Epidermal melanocyte (primary cell): ENCODE data around the gene TMC8.
"Not testable (repeated sequence)": the region's sequence is repeated elsewhere in the genome, so short reads cannot be mapped to it uniquely, and the experiment has no call there.

Experiments
- DNase-seq: peaks from one replicate; pipeline ENCODE4 v3.0.0; 2011; ENCODE audit warnings: low spot score; ENCODE audit not compliant: insufficient read length

The TMC8 gene

DNA sequence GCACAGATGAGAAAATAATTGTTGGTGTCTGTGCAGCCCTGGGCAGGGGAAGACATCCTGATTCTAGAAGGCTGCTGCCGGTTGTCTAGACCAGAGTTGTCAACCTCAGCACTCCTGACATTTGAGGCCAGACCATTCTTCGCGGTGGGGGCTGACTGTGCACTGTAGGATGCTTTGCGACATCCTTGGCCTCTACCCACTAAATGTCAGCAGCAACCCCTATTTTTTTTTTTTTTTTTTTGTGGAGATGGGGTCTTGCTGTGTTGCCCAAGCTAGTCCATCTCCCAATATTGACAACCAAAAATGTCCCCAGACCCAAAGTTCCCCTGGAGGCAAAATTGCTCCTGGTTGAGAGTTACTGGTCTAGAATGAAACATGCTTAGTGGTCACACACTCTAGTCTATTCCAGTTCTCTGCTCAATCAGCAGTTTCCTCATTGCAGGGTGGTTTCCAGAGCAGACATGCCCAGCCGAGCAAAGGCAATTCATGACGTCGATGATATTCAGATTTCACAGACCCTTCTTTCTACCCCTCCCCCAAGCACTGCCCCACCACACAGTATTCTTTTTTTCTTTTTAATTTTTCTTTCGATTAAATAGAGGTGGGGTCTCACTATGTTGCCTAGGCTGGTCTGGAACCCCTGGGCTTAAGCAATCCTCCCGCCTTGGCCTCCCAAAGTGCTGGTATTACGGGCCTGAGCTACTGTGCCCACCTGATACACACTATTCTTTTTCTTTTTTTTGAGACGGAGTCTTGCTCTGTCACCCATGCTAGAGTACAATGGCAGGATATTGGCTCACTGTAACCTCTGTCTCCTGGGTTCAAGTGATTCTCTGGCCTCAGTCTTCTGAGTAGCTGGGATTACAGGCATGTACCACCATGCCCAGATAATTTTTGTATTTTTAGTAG, 24.6 kb downstream of the TMC8 start:
- DNase-seq = no peak

DNA sequence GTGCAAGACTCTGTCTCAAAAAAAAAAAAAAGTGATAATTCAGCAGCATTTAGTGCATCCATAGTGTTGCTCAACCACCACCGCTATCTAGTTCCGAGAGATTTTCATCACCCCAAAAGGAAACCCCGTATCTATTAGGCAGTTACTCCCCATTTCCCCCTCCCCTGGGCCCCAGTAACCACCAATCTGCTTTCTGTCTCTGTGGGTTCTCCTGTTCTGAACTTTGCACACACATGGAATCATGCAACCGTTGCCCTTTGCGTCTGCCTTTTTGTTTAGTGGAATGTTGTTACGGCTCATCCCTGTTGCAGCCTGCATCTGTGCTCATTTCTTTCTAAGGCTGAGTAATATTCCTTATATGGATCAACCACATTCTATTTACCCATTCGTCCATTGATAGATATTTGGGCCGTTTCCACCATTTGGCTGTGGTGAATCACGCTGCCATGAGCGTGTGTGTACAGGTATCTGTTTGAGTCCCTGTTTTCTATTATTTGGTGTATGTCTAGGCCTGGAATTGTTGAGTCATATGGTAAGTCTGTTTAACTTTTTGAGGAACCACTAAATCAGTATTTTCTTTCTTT, 29.1 kb downstream of the TMC8 start:
- no peak for DNase-seq

- no peak for DNase-seq
These were observed 33.5 kb downstream of the TMC8 start for GRCh38 chr17:78163881-78164747.

DNA sequence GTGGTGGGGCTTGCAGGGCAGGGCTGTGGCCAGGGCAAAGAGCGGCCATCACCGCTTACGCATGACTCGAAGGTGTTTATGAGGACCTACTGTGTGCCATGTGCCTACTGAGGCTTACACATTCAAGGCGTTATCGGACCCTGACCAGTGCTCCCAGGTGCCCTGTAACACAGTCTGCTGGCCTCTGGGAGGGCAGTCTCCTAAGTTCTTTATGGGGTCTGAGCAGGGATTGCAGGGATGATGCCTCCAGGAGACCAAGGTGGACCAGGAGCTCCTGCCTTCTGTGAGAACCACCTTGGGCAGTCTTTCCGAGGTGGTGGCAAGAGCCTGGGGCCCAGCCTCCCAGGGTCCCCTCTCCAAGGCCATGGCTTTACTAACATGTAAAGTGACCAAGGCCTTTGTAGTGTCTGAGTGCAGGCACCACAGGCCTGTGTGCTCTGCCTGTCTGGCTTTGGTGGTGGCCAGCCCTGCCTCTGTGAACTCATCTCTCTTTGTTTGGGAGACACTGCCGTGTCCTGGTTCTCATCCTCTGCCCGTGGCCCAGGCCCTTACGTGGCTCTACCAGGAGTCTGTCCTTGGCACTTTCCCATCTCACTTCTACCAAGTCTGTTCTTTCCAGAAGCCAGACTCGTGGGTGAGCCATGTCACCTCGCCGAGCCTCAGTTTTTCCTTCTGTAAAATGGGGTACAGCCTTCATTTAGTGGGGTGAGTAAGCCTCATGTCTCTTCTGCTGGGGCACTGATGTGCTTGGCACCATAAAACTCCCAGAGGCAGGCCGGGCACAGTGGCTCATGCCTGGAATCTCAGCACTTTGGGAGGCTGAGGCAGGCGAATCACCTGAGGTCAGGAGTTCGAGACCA, 34.4 kb downstream of the TMC8 start:
- no peak for DNase-seq

- DNase-seq = no peak
These were observed 35.8 kb downstream of the TMC8 start for GRCh38 chr17:78166416-78166815.

DNA sequence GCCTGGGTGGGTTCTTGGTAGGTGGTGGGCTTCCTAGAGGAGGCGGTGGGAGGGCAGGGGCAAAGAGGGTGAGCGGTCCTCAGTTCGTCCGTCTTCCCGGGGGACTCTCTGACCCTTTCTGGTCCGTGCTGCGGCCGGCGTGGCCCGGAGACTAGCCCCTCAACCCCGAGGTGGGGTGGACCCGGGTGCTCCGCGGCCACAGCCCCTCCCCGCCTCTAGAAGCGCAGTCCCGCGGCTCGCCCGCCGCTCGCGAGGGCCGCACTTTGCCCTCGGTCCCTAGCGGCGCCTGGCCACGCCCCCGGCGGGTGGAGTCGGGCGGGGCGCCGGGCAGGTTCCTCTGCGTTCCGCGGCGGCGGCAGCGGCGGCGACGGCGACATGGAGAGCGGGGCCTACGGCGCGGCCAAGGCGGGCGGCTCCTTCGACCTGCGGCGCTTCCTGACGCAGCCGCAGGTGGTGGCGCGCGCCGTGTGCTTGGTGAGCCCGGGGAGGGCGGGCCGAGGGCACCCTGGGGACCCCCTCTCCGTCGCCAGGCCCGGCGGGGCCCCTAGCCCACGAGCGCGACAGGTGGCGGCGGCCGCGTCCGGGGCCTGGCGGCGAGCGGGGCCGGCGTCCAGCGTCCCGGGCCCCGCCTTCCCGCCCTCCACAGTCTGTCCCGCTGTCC, 37.8 kb downstream of the TMC8 start, which contains the start of gene SYNGR2:
Gene SYNGR2 (plus strand): TSS at position 340 of the 661 bp plus-strand sequence. CDS start 36 bp downstream, at position 376.
- DNase-seq = peak; percentile 83

GRCh38 chr17:78168903-78169793, 38.6 kb downstream of the TMC8 start:
- DNase-seq = peak; percentile 83

DNA sequence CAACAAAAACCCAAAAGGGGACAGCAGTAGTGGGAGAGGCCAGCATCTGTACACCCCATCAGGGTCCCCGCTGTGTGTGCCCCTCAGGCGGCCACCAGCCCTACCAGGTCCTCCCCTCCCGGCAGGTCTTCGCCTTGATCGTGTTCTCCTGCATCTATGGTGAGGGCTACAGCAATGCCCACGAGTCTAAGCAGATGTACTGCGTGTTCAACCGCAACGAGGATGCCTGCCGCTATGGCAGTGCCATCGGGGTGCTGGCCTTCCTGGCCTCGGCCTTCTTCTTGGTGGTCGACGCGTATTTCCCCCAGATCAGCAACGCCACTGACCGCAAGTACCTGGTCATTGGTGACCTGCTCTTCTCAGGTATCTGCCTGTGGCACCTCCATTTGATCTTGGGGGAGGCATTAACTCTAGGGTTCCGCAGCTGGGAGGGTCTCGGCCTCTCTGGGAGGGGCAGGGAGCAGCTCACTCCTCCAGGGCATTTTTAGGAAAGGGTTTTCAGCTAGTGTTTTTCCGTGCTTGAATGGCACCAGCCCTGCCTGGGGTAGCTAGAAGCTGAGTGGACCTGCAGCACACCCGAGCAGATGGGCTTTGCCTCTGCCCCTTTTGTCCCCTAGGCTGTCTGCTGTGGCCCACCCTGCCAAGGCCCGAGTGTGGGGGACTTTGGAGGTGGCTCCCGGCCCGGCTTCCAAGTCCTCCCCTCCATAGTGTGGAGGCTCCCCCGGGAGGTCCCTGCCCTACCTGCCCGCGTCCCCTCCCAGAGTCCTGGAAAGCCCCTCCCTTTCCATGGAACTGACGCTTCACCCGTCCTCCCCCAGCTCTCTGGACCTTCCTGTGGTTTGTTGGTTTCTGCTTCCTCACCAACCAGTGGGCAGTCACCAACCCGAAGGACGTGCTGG, 40.4 kb downstream of the TMC8 start:
- no peak for DNase-seq

DNA sequence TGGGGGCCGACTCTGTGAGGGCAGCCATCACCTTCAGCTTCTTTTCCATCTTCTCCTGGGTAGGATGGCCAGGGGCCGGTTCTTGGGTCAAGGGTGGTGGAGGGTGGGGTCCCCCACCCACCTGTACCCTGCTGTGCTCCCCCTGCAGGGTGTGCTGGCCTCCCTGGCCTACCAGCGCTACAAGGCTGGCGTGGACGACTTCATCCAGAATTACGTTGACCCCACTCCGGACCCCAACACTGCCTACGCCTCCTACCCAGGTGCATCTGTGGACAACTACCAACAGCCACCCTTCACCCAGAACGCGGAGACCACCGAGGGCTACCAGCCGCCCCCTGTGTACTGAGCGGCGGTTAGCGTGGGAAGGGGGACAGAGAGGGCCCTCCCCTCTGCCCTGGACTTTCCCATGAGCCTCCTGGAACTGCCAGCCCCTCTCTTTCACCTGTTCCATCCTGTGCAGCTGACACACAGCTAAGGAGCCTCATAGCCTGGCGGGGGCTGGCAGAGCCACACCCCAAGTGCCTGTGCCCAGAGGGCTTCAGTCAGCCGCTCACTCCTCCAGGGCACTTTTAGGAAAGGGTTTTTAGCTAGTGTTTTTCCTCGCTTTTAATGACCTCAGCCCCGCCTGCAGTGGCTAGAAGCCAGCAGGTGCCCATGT, 41.1 kb downstream of the TMC8 start:
- not testable (repeated sequence) for DNase-seq

DNA sequence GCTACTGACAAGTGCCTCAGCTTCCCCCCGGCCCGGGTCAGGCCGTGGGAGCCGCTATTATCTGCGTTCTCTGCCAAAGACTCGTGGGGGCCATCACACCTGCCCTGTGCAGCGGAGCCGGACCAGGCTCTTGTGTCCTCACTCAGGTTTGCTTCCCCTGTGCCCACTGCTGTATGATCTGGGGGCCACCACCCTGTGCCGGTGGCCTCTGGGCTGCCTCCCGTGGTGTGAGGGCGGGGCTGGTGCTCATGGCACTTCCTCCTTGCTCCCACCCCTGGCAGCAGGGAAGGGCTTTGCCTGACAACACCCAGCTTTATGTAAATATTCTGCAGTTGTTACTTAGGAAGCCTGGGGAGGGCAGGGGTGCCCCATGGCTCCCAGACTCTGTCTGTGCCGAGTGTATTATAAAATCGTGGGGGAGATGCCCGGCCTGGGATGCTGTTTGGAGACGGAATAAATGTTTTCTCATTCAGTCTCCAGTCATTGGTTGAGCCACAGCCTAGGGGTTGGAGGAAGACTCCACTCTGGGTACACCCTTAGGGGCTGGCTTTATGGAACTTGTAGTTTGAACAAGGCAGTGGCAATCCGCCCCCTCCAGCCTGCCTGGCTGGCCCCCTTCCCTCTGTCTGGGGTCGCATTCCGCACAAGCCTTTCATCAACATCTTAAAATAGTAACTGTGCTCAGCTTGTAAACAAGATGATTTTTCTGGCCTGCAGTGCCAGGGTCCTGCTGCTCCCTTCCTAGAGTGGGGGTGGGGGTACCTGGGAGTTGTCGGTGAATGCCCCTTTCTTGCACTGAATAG, 41.9 kb downstream of the TMC8 start:
- DNase-seq = no peak

- DNase-seq = no peak
These were observed 42.6 kb downstream of the TMC8 start for GRCh38 chr17:78173097-78173715.

DNA sequence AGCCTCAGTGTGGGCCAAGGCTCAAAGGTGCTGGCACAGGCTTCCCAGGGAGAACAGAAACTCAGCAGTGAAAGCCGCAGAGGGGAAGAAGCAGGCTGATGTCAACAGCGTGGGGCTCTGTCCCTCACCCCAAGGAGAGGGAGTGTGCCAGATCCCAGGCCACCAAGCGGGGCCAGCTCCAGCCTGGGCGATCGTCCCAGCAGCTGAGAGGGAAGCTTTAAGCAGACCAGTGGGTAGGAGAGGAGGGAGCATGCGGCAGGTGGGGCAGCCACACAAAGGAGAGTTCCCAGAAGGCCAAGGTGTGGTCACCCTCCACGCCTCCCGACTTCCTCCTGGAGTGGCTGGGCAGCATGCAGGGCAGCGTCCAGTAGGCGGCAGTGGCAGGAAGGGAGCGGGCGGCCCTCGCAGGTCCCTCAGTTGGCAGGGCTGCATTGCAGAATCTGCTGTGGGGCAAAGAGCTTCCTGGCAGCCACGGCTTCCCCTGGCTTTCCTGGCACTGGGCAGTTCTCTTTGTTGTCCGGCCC, 43.8 kb downstream of the TMC8 start:
- no peak for DNase-seq

DNA sequence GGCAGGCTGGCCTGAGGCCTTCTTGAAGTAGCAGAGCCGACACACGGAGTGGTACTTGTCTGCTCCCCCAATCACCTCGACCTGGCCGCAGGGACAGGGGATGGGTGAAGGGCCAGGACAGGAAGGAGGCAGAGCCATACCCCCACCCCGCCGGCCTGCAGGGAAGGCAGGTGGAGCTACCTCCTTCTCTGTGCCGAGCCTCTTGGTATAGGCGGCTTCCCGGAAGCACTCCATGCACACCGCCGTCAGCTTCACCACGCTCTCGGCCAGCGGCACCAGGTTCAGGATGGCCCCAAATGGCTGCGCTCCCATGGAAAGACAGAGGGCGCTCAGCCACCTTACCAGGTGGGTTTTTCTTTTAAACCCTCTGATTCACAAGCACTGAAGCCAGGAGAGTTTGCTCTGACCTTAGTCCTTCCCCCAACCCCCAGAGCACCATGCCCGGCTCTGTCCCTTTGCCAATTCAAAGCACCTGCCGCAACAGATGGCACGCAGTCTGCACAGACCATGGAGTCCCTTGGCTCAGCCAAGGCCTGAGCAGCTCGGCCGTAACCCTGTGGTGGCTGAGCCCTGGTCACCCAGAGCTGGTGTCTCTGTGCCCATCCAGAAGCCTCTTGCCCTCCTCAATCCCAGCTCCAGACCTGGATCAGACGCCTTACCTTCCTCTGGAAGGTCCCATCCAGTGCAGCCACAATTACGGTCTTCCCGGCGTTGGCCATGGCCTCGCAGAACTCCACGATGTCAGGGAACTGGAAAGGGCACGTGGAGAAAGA, 44.5 kb downstream of the TMC8 start:
- DNase-seq = no peak

GRCh38 chr17:78175643-78175981, 45.0 kb downstream of the TMC8 start:
- no peak for DNase-seq

GRCh38 chr17:78176548-78177025, 46.0 kb downstream of the TMC8 start:
- peak; percentile 36 for DNase-seq
